Amygdala (tissue), 56 donors: ENCODE data around the gene UNC93B1.

Experiments
- DNase-seq, 56 donors: peaks; one replicate each; lab custom pipeline; 2025; lab: John Stamatoyannopoulos, UW

UNC93B1 gene

DNA sequence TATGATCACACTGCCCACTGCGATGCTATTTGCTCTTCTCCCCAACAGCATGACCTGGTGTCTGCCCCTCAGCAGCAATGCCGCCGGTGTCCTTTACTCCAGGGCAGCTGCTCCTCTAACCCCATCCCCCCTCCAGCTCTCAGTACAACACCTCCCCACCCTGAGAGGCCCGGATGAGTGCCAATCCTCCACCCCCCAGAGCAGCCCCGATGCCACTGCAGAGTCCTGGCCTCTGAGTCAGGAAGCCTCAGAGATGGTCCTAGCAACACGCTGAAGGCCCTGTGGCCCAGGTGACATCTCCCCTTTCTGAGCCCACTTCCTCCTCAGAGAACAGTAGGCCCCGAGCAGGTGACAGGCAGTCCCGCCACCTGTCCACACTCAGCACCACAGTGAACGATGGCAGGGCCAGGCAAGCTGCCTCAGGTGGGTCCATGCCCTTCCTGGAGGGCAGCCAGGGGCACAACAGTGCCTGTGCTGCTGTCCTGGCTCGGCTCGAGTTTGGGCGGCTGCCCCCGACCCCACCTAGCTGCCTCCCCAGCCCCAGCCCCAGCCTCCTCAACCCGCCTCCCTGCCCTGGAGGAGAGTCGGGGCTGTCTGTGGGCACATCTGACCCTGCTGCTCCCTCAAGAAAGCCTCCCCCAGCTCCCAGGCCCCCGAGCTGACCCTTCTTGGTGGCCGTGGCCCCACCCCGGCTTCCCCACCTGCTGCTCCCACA lies 22.7 kb upstream of the UNC93B1 start:
- no peak for DNase-seq

DNA sequence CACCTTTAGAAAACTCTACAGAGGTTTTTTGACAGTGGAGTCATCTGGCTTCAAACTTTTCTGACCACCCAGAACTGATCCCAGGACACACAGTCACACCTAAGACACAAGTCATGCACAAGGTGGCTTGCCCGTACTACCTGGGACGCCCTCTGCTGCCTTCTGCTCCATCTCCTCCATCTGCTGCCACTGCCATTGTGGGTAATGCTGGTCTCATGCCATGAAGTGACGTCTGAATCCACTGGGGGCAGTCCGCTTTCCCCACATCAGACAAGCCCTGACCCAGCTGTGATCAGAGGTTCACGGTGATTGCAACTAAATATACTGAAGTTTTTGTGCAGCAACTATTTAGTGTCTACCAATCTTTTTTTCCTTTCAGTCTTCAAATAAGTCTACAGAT lies 21.1 kb upstream of the UNC93B1 start:
- no peak for DNase-seq

DNA sequence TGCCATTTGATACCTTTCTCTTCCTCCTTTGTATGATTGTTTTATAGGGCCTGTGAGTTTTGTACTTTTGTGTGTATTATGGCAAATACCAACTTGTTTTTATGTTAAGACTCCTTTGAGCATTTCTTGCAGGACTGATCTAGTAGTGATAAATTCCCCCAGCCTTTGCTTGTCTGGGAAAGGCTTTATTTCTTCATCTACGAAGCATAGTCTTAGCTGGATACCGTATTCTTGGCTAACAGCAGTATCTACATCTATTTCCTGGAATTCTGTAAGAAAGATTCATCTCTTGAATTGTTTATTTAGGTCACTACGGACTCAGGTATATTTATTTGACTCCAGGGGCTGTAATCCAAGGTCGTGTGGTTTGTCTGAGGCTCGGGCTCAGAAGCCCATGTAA lies 20.6 kb upstream of the UNC93B1 start:
- no peak for DNase-seq

DNA sequence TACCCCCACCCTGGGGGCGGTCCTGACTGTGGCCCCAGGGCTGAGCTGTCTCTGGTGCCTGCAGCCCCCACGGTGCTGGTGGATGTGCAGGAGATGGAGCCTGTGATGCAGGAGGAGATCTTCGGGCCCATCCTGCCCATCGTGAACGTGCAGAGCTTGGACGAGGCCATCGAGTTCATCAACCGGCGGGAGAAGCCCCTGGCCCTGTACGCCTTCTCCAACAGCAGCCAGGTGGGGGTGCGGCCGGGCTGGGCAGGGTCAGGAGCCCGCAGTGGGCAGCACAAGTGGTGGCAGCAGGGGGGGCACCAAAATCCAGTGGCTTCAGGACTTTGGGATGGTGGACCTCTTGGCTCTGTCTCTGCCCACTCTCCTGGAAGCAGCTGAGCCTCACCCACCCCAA lies 18.6 kb upstream of the UNC93B1 start:
- DNase-seq, result no peak

DNA sequence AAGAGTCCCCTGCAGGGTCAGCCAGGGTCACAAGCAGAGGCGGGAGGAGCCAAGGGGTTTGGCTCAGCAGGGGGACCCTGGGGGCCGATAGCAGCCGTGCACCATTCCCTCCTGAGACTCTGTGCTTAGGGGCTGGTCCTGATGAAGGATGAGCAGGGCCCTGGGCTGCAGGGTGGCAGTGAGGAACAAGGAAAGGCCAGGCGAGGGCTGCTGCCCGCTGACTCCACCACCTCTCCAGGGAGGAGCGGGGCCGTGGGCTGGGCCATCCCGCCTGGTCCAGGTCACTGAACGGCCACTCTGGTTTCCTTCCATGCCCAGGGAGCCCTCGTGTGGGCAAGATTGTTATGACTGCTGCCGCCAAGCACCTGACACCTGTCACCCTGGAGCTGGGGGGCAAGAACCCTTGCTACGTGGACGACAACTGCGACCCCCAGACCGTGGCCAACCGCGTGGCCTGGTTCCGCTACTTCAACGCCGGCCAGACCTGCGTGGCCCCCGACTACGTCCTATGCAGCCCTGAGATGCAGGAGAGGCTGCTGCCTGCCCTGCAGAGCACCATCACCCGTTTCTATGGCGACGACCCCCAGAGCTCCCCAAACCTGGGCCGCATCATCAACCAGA lies 17.4 kb upstream of the UNC93B1 start:
- peak in 2 of 56 donors; percentile 11 to 26 for DNase-seq

DNA sequence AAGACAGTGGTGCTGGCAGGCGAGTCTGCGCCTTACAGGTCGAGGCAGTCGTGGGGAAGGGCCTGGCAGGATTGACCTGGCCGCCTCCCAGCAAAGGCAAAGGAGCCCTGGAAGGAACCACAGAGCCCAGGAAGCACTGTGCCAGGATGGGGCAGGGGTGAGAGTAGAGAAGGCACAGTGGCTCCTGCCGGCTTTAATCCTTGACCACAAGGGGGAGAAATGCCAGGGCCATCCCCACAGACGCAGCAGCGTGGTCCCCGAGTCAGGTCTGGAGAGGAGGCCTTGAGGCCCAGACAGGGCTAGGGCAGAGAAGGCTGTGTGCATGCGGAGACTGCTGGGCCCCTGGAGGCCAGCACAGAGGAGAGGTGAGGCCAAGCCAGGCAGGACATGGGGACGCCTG lies 16.7 kb upstream of the UNC93B1 start:
- DNase-seq, result peak in 7 of 56 donors; percentile 14 to 46 (median 33)

DNA sequence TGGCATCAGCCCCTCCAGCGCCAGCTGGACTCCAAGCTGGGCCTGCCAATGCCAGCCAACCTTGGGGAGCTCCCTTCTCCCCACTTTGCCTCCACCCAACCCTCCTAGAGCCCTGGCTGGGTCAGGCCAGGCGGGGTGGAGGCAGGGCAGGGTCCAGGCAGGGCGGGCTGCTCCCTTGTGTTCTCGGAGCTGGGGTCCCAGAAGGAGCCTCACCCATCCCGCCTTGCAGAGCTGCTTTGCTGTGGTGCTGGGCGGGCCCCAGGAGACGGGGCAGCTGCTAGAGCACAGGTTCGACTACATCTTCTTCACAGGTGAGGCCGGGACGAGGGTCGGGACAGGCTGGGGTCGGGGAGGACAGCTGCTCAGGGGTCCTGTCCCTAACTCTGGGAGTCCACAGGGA lies 15.6 kb upstream of the UNC93B1 start:
- DNase-seq, result no peak

DNA sequence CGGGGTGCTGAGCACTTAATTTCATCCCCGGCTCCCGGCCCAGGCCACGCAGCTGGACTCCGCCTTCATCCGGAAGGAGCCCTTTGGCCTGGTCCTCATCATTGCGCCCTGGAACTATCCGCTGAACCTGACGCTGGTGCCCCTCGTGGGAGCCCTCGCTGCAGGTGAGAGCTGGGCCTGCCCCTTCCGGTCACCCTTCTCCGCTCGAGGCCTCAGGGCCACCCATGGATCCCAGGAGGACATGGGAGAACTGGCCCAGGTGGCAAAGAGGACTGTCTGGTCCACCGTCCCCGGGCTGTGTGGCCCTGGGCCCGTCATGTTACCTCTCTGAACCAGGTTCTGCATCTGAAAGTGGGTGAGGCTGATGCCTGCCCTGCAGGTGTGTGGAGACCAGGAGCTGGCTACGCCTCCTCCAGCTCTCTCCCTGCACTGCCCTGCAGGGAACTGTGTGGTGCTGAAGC lies 14.9 kb upstream of the UNC93B1 start:
- DNase-seq, result no peak

DNA sequence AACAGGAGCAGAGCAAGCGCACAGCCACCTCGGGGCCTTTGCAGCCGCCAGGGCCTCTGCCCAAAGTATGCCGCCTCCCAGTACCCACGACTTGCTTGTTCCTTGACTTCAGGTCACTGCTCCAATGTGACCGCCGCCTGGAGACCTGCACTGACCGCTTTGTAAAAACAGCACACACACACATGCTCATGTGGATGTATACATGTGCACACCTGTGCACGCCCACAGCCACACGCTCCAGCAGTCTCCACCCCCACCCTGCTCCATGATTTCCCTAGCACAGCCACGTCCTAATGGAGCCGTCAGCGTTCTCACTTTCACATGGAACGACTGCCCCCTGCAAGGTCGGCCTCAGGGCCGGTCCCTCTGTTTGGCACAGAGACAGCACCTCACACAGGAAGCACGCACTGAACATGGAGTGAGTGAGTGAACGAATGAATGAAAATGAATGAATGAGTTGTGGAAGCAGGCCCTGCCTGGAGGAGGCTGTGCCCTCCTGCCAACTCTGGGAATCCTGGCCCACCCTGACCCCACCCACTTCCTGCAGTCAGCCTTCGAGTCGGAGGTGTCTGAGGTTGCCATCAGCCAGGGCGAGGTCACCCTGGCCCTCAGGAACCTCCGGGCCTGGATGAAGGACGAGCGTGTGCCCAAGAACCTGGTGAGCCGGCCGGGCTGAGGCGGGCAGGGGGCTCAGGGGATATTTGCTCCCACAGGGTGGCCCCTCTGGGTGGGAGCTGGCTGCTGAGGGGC lies 14.3 kb upstream of the UNC93B1 start:
- no peak for DNase-seq

DNA sequence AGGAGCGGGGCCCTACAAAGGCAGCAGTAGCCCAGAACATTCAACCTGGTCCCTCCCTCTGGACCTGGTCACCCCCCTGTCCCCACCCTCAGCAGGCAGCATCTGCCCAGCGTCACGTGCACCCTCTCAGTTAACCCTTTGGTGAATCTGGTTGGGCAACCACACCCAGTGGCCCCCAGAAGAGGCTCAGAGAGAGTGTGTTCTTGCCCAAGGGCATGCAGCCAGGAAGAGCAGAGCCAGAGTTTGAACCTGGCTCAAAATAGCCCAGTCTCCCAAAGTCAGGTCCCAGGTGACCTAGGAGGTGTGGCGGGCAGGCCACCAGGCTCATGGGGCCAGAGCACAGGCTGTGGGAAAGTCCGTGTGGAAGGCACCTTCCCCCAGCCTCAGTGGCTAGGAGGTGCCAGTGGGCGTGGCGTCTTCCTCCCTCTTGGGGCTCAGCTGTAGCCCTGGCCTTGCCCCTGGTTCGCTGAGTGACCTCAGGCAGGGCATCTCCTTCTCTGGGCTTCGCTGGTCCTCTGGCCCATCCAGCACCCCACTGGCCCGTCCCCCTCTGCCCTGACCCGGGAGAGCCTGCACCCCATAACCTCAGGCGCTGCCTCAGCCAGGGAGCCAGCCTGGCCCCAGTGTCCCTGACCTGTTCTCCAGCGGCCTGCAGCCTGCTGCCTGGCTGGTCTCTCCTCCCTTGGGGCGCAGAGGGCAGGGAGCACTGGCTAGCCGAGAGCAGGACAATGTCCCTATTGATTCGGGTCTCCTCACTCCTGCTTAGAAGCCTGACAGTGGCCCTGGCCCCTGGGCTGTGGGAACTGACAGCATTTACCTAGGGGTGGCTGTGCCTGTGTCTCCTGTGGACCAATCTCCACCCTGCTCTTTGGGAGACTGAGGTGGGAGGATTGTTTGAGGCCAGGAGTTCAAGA lies 13.3 kb upstream of the UNC93B1 start:
- peak in 15 of 56 donors; percentile 10 to 56 (median 42) for DNase-seq

DNA sequence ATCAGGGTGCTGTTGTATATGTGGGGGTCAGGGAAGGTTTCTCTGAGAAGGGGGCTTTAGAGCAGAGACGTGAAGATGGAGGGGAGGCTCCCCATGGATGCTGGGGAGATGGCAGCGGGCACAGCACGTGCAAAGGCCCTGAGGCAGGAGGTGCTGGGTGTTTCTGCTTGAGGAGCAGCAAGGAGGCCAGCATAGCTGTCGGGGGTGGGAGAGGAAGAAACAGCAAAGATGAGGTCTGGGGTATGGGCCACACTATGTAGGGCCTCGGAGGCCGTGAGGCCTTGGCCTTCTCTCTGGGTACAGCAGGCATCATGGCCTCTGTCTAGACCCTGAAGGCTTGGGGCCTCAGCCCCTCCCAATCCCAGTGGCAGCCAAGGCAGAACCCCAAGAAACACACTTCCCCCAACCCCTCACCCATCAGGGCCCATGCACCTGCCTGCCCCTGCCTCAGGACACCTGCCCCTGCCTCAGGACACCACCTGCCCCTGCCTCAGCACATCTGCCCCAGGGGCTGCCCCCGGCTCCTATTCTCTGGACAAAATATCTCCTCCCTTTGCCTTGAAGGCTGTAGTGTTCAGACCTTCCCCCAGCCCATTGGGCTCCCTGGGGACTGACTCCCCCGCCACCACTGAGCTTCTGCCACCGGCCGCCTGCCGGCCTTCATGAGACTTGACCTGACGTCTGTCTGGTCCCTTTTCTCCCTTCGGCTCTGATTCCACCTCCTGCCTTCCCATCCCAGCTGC lies 12.4 kb upstream of the UNC93B1 start:
- DNase-seq, result no peak

DNA sequence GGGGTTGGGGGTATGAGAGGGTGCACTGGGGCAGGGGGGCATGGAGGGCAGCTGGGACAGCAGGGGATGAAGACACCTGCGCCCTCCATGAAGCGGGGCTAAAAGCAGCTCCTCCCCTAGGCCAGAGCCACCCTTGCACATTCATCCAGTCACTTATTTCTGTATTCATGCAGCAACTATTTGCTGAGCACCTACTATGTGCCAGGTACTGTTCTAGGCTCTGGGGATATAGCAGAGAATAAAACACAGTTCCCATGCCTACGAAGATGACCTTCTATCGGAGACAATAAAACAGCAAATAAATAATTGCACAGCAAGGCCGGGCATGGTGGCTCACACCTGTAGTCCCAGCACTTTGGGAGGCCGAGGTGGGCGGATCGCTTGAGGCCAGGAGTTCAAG lies 11.6 kb upstream of the UNC93B1 start:
- DNase-seq, result no peak

DNA sequence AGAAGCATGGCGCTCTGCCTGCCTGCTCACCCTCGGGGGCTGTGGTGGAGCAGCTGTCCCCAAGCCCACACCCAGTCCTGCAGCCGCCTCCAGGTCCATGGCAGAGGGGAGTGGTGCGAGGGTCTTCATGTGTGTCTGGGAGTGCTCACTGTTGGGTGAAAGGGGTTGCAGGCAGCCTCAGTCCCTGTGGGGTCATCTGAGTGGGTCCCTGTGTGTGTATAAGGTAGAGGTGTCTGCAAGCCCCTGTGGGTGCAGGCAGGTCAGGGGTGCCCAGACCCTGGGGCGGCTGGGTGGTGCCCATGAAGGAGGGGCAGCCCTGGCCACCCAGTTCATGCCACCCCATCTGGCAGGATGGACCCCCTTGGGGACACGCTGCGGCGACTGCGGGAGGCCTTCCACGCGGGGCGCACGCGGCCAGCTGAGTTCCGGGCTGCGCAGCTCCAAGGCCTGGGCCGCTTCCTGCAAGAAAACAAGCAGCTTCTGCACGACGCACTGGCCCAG lies 11.1 kb upstream of the UNC93B1 start:
- no peak for DNase-seq

DNA sequence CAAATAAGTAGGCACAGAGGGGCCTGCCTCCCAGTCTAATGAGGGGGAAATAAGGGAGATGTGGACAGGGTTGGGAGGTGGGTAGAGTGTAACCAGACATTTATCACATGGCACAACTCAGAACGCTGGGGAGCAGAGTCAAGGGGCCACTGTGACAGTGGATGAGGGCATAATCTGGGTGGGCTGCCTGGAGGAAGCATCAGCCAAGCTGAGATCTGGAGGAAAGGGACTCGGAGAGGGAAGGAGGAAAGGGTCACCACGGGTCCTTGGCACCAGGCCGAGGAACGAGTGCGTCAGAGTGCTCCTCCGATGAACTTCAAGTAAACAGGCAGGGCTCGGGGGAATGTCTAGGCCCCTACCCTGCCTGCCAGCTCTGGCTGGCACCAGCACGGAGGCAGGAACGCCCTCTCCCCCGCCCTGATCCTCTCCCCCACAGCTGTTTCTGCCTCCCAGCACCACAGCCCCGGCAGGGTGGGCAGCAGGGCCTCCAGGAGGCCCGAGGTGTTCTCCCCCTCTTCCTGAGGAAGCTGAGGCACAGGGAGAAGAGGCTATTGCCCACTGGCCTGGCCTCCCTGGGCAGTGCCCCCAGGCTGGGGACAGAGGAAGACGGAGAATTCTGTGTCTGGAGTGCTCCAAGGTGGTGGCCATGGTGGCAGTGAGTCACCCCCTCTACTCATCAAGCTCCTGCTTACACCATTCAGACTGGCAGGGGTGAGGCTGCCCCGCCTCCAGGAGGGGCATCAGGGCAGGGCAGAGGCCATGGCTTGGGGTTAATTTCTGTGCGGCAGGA lies 10.5 kb upstream of the UNC93B1 start:
- DNase-seq, result no peak

DNA sequence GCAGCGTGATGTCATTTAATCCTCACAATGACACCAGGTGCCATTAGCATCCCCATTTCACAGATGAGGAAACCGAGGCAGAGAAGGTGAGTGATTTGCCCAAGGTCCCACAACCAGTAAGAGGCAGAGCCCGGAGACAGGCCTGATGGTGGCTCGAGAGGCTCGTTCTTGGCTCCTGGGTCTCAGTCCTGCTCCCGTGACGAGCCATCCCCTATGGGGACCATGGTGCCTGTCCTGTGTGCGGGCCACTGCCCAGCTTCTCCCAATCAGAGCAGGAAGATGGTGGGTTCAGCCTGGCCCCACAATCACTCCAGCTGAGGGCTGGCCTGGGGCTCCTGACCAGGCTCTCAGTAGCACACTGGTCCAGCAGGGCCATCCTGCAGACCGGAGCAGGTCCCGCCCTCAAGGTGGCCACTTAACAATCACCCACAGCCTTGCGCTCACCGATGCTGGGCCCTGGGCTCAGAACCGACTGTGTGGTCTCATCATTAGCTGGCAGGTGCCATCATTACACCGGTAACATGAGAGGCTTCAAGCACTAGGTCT lies 9.8 kb upstream of the UNC93B1 start:
- DNase-seq, result no peak

DNA sequence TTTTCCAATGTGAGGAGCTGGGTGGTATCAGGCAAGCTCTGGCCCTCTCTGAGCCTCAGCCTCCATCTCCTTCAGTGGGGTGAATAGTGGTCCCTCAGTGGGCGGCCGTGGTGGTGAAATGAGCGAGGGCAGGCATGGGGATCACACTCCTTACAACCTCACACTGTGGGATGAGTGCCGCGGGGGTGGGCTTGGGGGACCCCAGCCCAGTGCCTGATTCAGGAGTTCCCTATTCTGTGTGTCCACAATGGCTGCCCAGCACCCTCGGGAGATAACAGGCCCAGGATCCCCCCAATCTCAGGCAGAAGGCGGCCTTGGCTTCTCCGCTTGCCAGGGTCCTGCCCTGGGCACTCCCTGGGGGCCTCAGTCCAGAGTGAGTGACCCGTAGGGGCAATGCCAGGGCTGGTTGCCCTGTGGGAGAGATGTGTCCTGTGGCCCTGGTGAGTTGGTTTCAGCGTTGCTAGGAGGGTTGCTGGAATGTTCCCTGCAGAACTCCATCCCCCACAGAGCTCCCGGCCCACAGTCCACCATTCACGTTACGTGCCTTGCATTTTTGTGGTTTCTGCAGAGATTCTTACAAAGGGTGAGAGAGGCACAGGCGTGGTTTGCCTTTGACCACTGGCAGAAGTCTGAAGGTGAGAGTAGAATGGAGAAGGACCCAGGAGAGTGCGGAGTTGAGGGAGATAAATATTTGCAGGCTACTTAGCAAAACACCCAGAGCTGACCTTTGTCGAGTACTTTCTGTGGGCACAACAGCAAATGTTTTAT lies 9.1 kb upstream of the UNC93B1 start:
- peak in 13 of 56 donors; percentile 22 to 54 (median 42) for DNase-seq

DNA sequence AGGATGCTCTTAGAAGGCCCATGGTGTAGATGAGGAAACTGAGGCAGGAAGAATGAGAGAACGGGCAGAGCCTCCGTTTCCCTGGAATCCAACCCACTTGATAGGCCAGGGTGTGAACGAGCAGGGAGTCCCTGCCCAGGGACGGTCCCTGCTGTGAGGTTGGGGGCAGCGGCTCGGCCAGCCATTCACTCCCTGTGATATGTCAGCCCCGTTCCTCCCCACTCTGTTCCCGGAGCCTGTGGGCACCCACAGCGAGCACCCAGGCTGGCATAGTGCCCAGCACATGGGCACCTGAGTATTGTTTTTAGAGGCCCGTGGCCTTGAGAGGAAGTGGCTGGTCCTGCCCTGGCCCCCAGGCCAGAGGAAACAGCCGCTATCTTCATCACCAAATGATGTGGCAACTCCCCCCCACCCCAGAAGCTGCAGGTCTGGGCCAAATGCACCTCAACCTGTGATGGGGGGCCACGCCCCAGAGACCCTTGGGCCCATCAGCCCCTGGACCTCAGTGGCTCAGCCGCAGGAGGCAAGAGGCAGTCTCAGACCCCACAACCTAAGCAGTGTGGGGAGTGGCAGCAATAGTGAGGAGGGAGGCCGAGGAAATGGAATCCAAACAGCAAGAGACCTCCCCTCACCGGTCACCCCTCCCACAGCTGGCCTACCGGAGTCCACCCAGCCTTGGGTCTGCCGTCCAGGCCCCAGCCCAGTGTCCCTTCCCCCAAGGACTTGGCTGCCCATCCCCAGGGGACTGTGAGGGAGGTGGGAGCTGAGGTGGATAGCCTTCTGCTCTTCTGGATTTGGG lies 8.3 kb upstream of the UNC93B1 start:
- DNase-seq, result no peak
